K562 (cell line): ENCODE data around the gene VEGFC. TPM values are rescaled to one million over a fixed set of nuclear protein-coding genes. Genes with fewer than 3 reads are reported as not detected.

Experiments
- ATAC-seq: fragments of 200-7000 bp; cut with Tn5 transposase; 3 replicates; pipeline ENCODE4 v1.9.1; 2020; ENCODE audit warnings: moderate library complexity
- BruUV-seq: library from RNA; stranded (reverse); fragments of 400-500 nt; replicated peaks from 2 replicates; lab custom pipeline; 2021; lab: Mats Ljungman, UMichigan
- CTCF ChIA-PET: fragments of 300-600 bp; formaldehyde crosslinking; extraction: SDS; loops from one replicate; lab custom pipeline; 2021; ENCODE audit warnings: low intra/inter-chr PET ratio; lab: Yijun Ruan, JAX
- POLR2A ChIA-PET: fragments of 300-600, 350-650 bp; sonication (Branson Sonifier 250); formaldehyde crosslinking; extraction: SDS; loops from one replicate; lab custom pipeline; 2021; ENCODE audit warnings: antibody characterized with exemption, inconsistent platforms; lab: Yijun Ruan, JAX
- DNase-seq, 4 experiments: peaks; one replicate each; pipeline versions ENCODE4 v3.0.0 to v3.0.0-alpha.2; 2011 to 2018; ENCODE audit warnings: low spot score in 3 of 4, mixed read lengths in 3 of 4; ENCODE audit errors: extremely low read depth in 1 of 4
- FAIRE-seq: peaks from 2 replicates; lab custom pipeline; 2011; peaks lifted over from hg19 to GRCh38; lab: Jason Lieb, UNC
- H2AFZ ChIP-seq: 2 replicates; pipeline ENCODE4 v1.6.0; 2011; ENCODE audit warnings: low read depth, low read length, control low read depth, inconsistent platforms
- H3K27ac ChIP-seq: fragments of 200-600 bp; 3 replicates; pipeline ENCODE4 v1.8.0; 2011; ENCODE audit warnings: low read depth, mild to moderate bottlenecking, control low read depth, inconsistent platforms, low read length, moderate library complexity, mixed read lengths; ENCODE audit errors: extremely low read depth
- H3K27me3 ChIP-seq, 2 experiments: fragments of 300-600 bp in 1 of 2; 2 replicates in 1 of 2; 3 replicates in 1 of 2; pipeline versions ENCODE4 v1.6.0 to v1.8.0; 2011; ENCODE audit warnings: inconsistent platforms in 2 of 2, low read length in 2 of 2, mild to moderate bottlenecking in 1 of 2, mixed read lengths in 1 of 2, moderate library complexity in 1 of 2; ENCODE audit not compliant: control insufficient read depth in 2 of 2, insufficient read depth in 2 of 2
- H3K36me3 ChIP-seq: fragments of 300-600 bp; 3 replicates; pipeline ENCODE4 v1.8.0; 2011; ENCODE audit warnings: mild to moderate bottlenecking, low read length, inconsistent platforms; ENCODE audit not compliant: control insufficient read depth, insufficient read depth
- H3K4me1 ChIP-seq, 2 experiments: fragments of 200-600 bp in 1 of 2; replicated peaks in 1 of 2; 2 replicates in 1 of 2; 3 replicates in 1 of 2; pipeline versions ENCODE4 v1.5.1 to v1.8.0; 2011; ENCODE audit warnings: inconsistent platforms in 2 of 2, low read length in 2 of 2, mild to moderate bottlenecking in 1 of 2, mixed read lengths in 1 of 2, moderate library complexity in 1 of 2; ENCODE audit not compliant: control insufficient read depth in 2 of 2, insufficient read depth in 2 of 2
- H3K4me2 ChIP-seq: 2 replicates; pipeline ENCODE4 v1.6.1; 2011; ENCODE audit warnings: low read length, control low read depth, inconsistent platforms, mixed read lengths; ENCODE audit not compliant: insufficient read depth
- H3K4me3 ChIP-seq: fragments of 200-600 bp; sonication (generic), shearing (Covaris generic); 2 replicates; pipeline ENCODE4 v1.5.1; 2016; ENCODE audit warnings: control low read depth, inconsistent platforms
- H3K79me2 ChIP-seq: fragments of 200-600 bp; 3 replicates; pipeline ENCODE4 v1.8.0; 2011; ENCODE audit warnings: low read length, inconsistent platforms; ENCODE audit not compliant: control insufficient read depth, insufficient read depth
- H3K9ac ChIP-seq, 2 experiments: 2 replicates each; pipeline versions ENCODE4 v1.6.0 to v1.6.1; 2011; ENCODE audit warnings: low read depth in 2 of 2, low read length in 2 of 2, control low read depth in 1 of 2, inconsistent platforms in 1 of 2, mild to moderate bottlenecking in 1 of 2, mixed read lengths in 1 of 2; ENCODE audit not compliant: insufficient read depth in 1 of 2
- H3K9me1 ChIP-seq: one replicate; pipeline ENCODE4 v1.6.0; 2011; ENCODE audit warnings: inconsistent platforms, mild to moderate bottlenecking, low read length, moderate library complexity; ENCODE audit not compliant: control insufficient read depth, insufficient read depth
- H3K9me3 ChIP-seq: replicated peaks from 2 replicates; pipeline ENCODE4 v1.5.1; 2011; ENCODE audit warnings: low read depth, low read length, inconsistent platforms; ENCODE audit not compliant: control insufficient read depth, insufficient read depth
- H4K20me1 ChIP-seq: replicated peaks from 2 replicates; pipeline ENCODE4 v1.6.1; 2011; ENCODE audit warnings: low read length, inconsistent platforms, mixed read lengths; ENCODE audit not compliant: control insufficient read depth, insufficient read depth
- ADNP ChIP-seq: fragments of 200-800 bp; sonication (Bioruptor generic); IDR thresholded peaks from 2 replicates; pipeline ENCODE4 v1.6.1; 2016; ENCODE audit warnings: missing genetic modification characterization, missing compliant biosample characterization
- CSDE1 ChIP-seq, 2 experiments: fragments of 450-650 bp; IDR thresholded peaks; 2 replicates each; pipeline ENCODE4 v1.6.1; 2016; ENCODE audit warnings: mild to moderate bottlenecking in 1 of 2
- ETV5 ChIP-seq: sonication (generic); formaldehyde crosslinking; IDR thresholded peaks from 2 replicates; pipeline ENCODE4 v1.4.0; 2020; ENCODE audit warnings: low read depth, mild to moderate bottlenecking, missing genetic modification reagents
- IRF2 ChIP-seq: sonication (generic); formaldehyde crosslinking; IDR thresholded peaks from 2 replicates; pipeline ENCODE4 v1.8.1; 2022; ENCODE audit warnings: mild to moderate bottlenecking, missing genetic modification reagents
- MAX ChIP-seq: sonication (generic); formaldehyde crosslinking; IDR thresholded peaks from 2 replicates; pipeline ENCODE4 v1.9.0; 2022; ENCODE audit warnings: mild to moderate bottlenecking, missing genetic modification reagents
- MCM7 ChIP-seq, 2 experiments: fragments of 450-650 bp; IDR thresholded peaks; 2 replicates each; pipeline ENCODE4 v1.6.1; 2016 to 2018
- NFYB ChIP-seq: IDR thresholded peaks from 2 replicates; pipeline ENCODE4 v1.6.1; 2011; ENCODE audit warnings: mild to moderate bottlenecking, moderate library complexity; ENCODE audit not compliant: insufficient read length; ENCODE audit errors: extremely low read depth
- PKNOX1 ChIP-seq: fragments of 450-650 bp; IDR thresholded peaks from 2 replicates; pipeline ENCODE4 v1.6.1; 2016
- RBBP5 ChIP-seq: fragments of 200-600 bp; sonication (generic); IDR thresholded peaks from 2 replicates; pipeline ENCODE4 v1.6.1; 2012; ENCODE audit warnings: borderline replicate concordance, mild to moderate bottlenecking, low read length, control low read depth, inconsistent platforms; ENCODE audit not compliant: insufficient read depth, poor library complexity, severe bottlenecking
- RREB1 ChIP-seq: fragments of 250-450 bp; sonication (Bioruptor Pico); IDR thresholded peaks from 2 replicates; pipeline ENCODE4 v1.4.0; 2020
- SREBF2 ChIP-seq: sonication (generic); formaldehyde crosslinking; IDR thresholded peaks from 2 replicates; pipeline ENCODE4 v1.4.0; 2020; ENCODE audit warnings: mild to moderate bottlenecking, missing genetic modification reagents
- XRCC3 ChIP-seq: fragments of 450-650 bp; IDR thresholded peaks from 2 replicates; pipeline ENCODE4 v1.6.1; 2017; ENCODE audit warnings: mild to moderate bottlenecking, moderate library complexity
- YBX1 ChIP-seq: fragments of 450-650 bp; IDR thresholded peaks from 2 replicates; pipeline ENCODE4 v1.7.1; 2016; ENCODE audit warnings: mild to moderate bottlenecking
- ZKSCAN3 ChIP-seq: fragments of 250-450 bp; sonication (Bioruptor Pico); IDR thresholded peaks from 2 replicates; pipeline ENCODE4 v1.4.0; 2020
- ZNF143 ChIP-seq: sonication (generic); formaldehyde crosslinking; IDR thresholded peaks from 2 replicates; pipeline ENCODE4 v1.9.0; 2022; ENCODE audit warnings: mild to moderate bottlenecking, missing genetic modification reagents
- ZNF408 ChIP-seq: fragments of 250-450 bp; sonication (Bioruptor Pico); IDR thresholded peaks from 2 replicates; pipeline ENCODE4 v1.4.0; 2020; ENCODE audit warnings: low read depth, mild to moderate bottlenecking, moderate library complexity
- ZNF431 ChIP-seq: sonication (generic); formaldehyde crosslinking; IDR thresholded peaks from 2 replicates; pipeline ENCODE4 v1.8.0; 2022; ENCODE audit warnings: mild to moderate bottlenecking, missing genetic modification reagents
- ZNF507 ChIP-seq: conservative IDR thresholded peaks from 2 replicates; pipeline ENCODE4 v1.6.1; 2017; ENCODE audit warnings: missing genetic modification characterization, missing compliant biosample characterization
- ZNF75A ChIP-seq: fragments of 450-650 bp; formaldehyde crosslinking; IDR thresholded peaks from 2 replicates; pipeline ENCODE4 v1.4.0; 2020; ENCODE audit warnings: mild to moderate bottlenecking
- whole genome bisulfite sequencing: fragments of 100-300 bp; shearing (Covaris generic); methylation state at CpG from one replicate; pipeline ENCODE4 v1.1.6; 2016; ENCODE audit warnings: low coverage, mixed read lengths; ENCODE audit not compliant: insufficient coverage; ENCODE audit errors: missing lambda C conversion rate; 5-methylcytosine and 5-hydroxymethylcytosine counted together
- in situ Hi-C: fragments of 300-500 bp; cut with MboI; formaldehyde crosslinking; loops from 4 replicates; pipeline ENCODE4 v1.15.0; 2018; ENCODE audit warnings: inconsistent platforms, mixed read lengths
- intact Hi-C: fragments of 100-400 bp; cut with micrococcal nuclease; formaldehyde crosslinking; loops from 2 replicates; pipeline ENCODE4 v1.14.2; 2022
- polyA plus RNA-seq, 8 experiments: library from polyadenylated mRNA; depleted of rRNA in 4 of 8; stranded (reverse) in 5 of 8; unstranded in 3 of 8; fragments of >200 nt; fragmentation: Nextera tagmentation in 2 of 8; fragmentation: Illumina TruSeq in 1 of 8; extraction: Ambion mirVana in 2 of 8; extraction: Trizol in 1 of 8; gene quantifications; 2 replicates each; pipeline versions ENCODE4 v1.2.1 to v1.2.3, GENCODE V29; 2011 to 2014; ENCODE audit warnings: inconsistent platforms in 1 of 8, missing spikeins in 1 of 8
- total RNA-seq, 7 experiments: library from RNA; depleted of rRNA in 6 of 7; stranded (reverse); fragments of >200 nt in 6 of 7; fragmentation: Illumina TruSeq in 2 of 7; extraction: Trizol in 2 of 7; gene quantifications; 2 replicates each; pipeline versions ENCODE4 v1.2.1 to v1.2.3, GENCODE V29; 2011 to 2021; ENCODE audit warnings: low replicate concordance in 1 of 7

Gene VEGFC
- total and polyA plus RNA-seq, 9 of the 15 experiments (the other 6 are each of a cell fraction or from before 2014, with no cell fraction given) = not detected

- no peaks in the 10 kb centered on the region for H3K4me1 ChIP-seq
- H4K20me1 ChIP-seq = no peaks in the 10 kb centered on the region
- ATAC-seq (no peak), FAIRE-seq (no peak), DNase-seq (no peak)
- CTCF ChIA-PET = no interaction called here
- H3K9ac ChIP-seq = no peak overlapping the region
- intact Hi-C loops (no loop called here), in situ Hi-C loops (no loop called here)
- H3K4me3 ChIP-seq = no peak overlapping the region
- 0% methylated on average over 3 of the region's 3 CpGs for WGBS
- TF ChIP-seq YBX1 (no peak), ADNP (tag) (no peak), ZNF431 (CRISPR knock-in tag) (no peak), ZNF143 (CRISPR knock-in tag) (no peak), IRF2 (no peak), CSDE1 (IDR thresholded peaks at IDR 0.05) (no peak), ZNF408 (CRISPR knock-in tag) (no peak), MCM7 (IDR thresholded peaks at IDR 0.05) (no peak), MAX (no peak), NFYB (no peak), ZNF75A (no peak), ZNF507 (tag) (no peak), RREB1 (no peak), SREBF2 (CRISPR knock-in tag) (no peak), ZKSCAN3 (CRISPR knock-in tag) (no peak), XRCC3 (no peak), PKNOX1 (no peak), ETV5 (CRISPR knock-in tag) (no peak), RBBP5 (no peak)
- H2AFZ ChIP-seq = no peak overlapping the region
- H3K9me1 ChIP-seq = no peaks in the 10 kb centered on the region
- no peaks in the 10 kb centered on the region for H3K79me2 ChIP-seq
- H3K4me2 ChIP-seq = no peak overlapping the region
- BruUV-seq = no TSS peak
- H3K9me3 ChIP-seq = no peaks in the 10 kb centered on the region
- no peaks in the 10 kb centered on the region for H3K36me3 ChIP-seq
- no peaks in the 10 kb centered on the region for H3K27me3 ChIP-seq
- POLR2A ChIA-PET = no interaction called here
- no peak overlapping the region for H3K27ac ChIP-seq
These were observed 136.6 kb downstream of the VEGFC start for GRCh38 chr4:176656108-176656507.
